H9 (cell line): ENCODE data around the gene GPRASP2. TPM values are rescaled to one million over a fixed set of nuclear protein-coding genes. Genes with fewer than 3 reads are reported as not detected.
A peak's percentile ranks its signal among the peaks of the same experiment; 100 is the strongest.
"Not testable (repeated sequence)": the region's sequence is repeated elsewhere in the genome, so short reads cannot be mapped to it uniquely, and the experiment has no call there.

ENCODE experiments used
- DNase-seq: peaks from one replicate; pipeline ENCODE4 v3.0.0-alpha.2; 2017
- H2AFZ ChIP-seq: one replicate; pipeline ENCODE4 v1.6.1; 2013; ENCODE audit warnings: mild to moderate bottlenecking, low read length, control low read depth, moderate library complexity
- H2AK5ac ChIP-seq: 2 replicates; pipeline ENCODE4 v1.6.1; 2013; ENCODE audit warnings: low read length, control low read depth, mixed read lengths; ENCODE audit not compliant: insufficient read length
- H2BK120ac ChIP-seq: one replicate; pipeline ENCODE4 v1.6.1; 2013; ENCODE audit warnings: low read depth, mild to moderate bottlenecking, low read length, control low read depth, inconsistent platforms; ENCODE audit not compliant: poor library complexity, severe bottlenecking
- H2BK12ac ChIP-seq: 2 replicates; pipeline ENCODE4 v1.6.1; 2013; ENCODE audit warnings: low read length, control low read depth, mixed read lengths, low read depth; ENCODE audit not compliant: insufficient read length
- H2BK15ac ChIP-seq: 2 replicates; pipeline ENCODE4 v1.6.1; 2013; ENCODE audit warnings: low read depth, low read length, control low read depth
- H2BK20ac ChIP-seq: one replicate; pipeline ENCODE4 v1.6.1; 2013; ENCODE audit warnings: low read depth, mild to moderate bottlenecking, low read length, control low read depth, inconsistent platforms; ENCODE audit not compliant: poor library complexity, severe bottlenecking
- H2BK5ac ChIP-seq: 2 replicates; pipeline ENCODE4 v1.6.1; 2013; ENCODE audit warnings: low read length, control low read depth, mixed read lengths; ENCODE audit not compliant: insufficient read length
- H3K14ac ChIP-seq: 2 replicates; pipeline ENCODE4 v1.6.1; 2013; ENCODE audit warnings: low read length, control low read depth; ENCODE audit not compliant: insufficient read depth
- H3K18ac ChIP-seq: 2 replicates; pipeline ENCODE4 v1.6.1; 2013; ENCODE audit warnings: low read depth, mild to moderate bottlenecking, mixed read lengths, low read length, control low read depth; ENCODE audit not compliant: insufficient read length
- H3K23ac ChIP-seq: 2 replicates; pipeline ENCODE4 v1.6.1; 2013; ENCODE audit warnings: low read length, control low read depth, mixed read lengths, low read depth; ENCODE audit not compliant: insufficient read length
- H3K23me2 ChIP-seq: 2 replicates; pipeline ENCODE4 v1.6.1; 2013; ENCODE audit warnings: low read depth, mild to moderate bottlenecking, mixed read lengths, low read length, control low read depth; ENCODE audit not compliant: insufficient read length, poor library complexity, severe bottlenecking
- H3K27ac ChIP-seq: 2 replicates; pipeline ENCODE4 v1.5.1; 2013; ENCODE audit warnings: low read length, control low read depth, mixed read lengths, low read depth; ENCODE audit not compliant: insufficient read length
- H3K27me3 ChIP-seq: 2 replicates; pipeline ENCODE4 v1.6.1; 2013; ENCODE audit warnings: low read length, control low read depth, inconsistent platforms; ENCODE audit not compliant: insufficient read depth
- H3K4ac ChIP-seq: 2 replicates; pipeline ENCODE4 v1.6.1; 2013; ENCODE audit warnings: low read depth, mild to moderate bottlenecking, control low read depth, inconsistent platforms, low read length, moderate library complexity
- H3K4me1 ChIP-seq: 2 replicates; pipeline ENCODE4 v1.6.1; 2013; ENCODE audit warnings: low read length, control low read depth, inconsistent platforms; ENCODE audit not compliant: insufficient read depth
- H3K4me2 ChIP-seq: 2 replicates; pipeline ENCODE4 v1.6.1; 2013; ENCODE audit warnings: low read length, control low read depth, mixed read lengths; ENCODE audit not compliant: insufficient read length, insufficient read depth
- H3K56ac ChIP-seq: 2 replicates; pipeline ENCODE4 v1.6.1; 2013; ENCODE audit warnings: low read depth, mild to moderate bottlenecking, mixed read lengths, low read length, control low read depth; ENCODE audit not compliant: insufficient read length
- H3K79me1 ChIP-seq: 2 replicates; pipeline ENCODE4 v1.6.1; 2013; ENCODE audit warnings: low read depth, mild to moderate bottlenecking, moderate library complexity, low read length, control low read depth, inconsistent platforms; ENCODE audit not compliant: insufficient read depth, poor library complexity, severe bottlenecking
- H3K79me2 ChIP-seq: 2 replicates; pipeline ENCODE4 v1.6.1; 2013; ENCODE audit warnings: low read length, control low read depth, inconsistent platforms; ENCODE audit not compliant: insufficient read depth
- H3K9ac ChIP-seq: 2 replicates; pipeline ENCODE4 v1.6.1; 2013; ENCODE audit warnings: low read length, control low read depth, mixed read lengths; ENCODE audit not compliant: insufficient read length; ENCODE audit errors: extremely low read depth
- H3K9me3 ChIP-seq: one replicate; pipeline ENCODE4 v1.6.1; 2013; ENCODE audit warnings: low read depth, low read length, inconsistent platforms; ENCODE audit not compliant: control insufficient read depth
- H3T11ph ChIP-seq: one replicate; pipeline ENCODE4 v1.6.1; 2013; ENCODE audit warnings: mild to moderate bottlenecking, low read length, control low read depth, inconsistent platforms
- H4K20me1 ChIP-seq: one replicate; pipeline ENCODE4 v1.6.1; 2013; ENCODE audit not compliant: control insufficient read depth, insufficient read length, insufficient read depth
- H4K5ac ChIP-seq: 2 replicates; pipeline ENCODE4 v1.6.1; 2013; ENCODE audit warnings: low read depth, mild to moderate bottlenecking, mixed read lengths, low read length, control low read depth; ENCODE audit not compliant: insufficient read length
- H4K8ac ChIP-seq: replicated peaks from 2 replicates; pipeline ENCODE4 v1.6.1; 2013; ENCODE audit warnings: low read length, control low read depth, mixed read lengths, low read depth; ENCODE audit not compliant: insufficient read length
- H4K91ac ChIP-seq: 2 replicates; pipeline ENCODE4 v1.6.1; 2013; ENCODE audit warnings: low read depth, mild to moderate bottlenecking, moderate library complexity, mixed read lengths, low read length, control low read depth; ENCODE audit not compliant: insufficient read length
- H3K27ac Mint-ChIP-seq, 3 experiments: 2 replicates in 2 of 3; 3 replicates in 1 of 3; pipeline ENCODE4 v1.8.0; 2020 to 2021; ENCODE audit warnings: mixed read lengths in 3 of 3, mild to moderate bottlenecking in 1 of 3, moderate library complexity in 1 of 3
- H3K27me3 Mint-ChIP-seq: 2 replicates; pipeline ENCODE4 v1.8.0; 2021; ENCODE audit warnings: low read depth, mild to moderate bottlenecking, moderate library complexity, mixed read lengths
- H3K36me3 Mint-ChIP-seq, 3 experiments: 2 replicates in 2 of 3; 3 replicates in 1 of 3; pipeline ENCODE4 v1.8.0; 2020 to 2021; ENCODE audit warnings: low read depth in 3 of 3, mixed read lengths in 3 of 3; ENCODE audit not compliant: insufficient read depth in 1 of 3
- H3K4me1 Mint-ChIP-seq, 2 experiments: 2 replicates each; pipeline ENCODE4 v1.8.0; 2020; ENCODE audit warnings: mixed read lengths in 2 of 2
- H3K4me3 Mint-ChIP-seq, 2 experiments: 2 replicates in 1 of 2; 3 replicates in 1 of 2; pipeline ENCODE4 v1.8.0; 2020 to 2021; ENCODE audit warnings: mild to moderate bottlenecking in 2 of 2, mixed read lengths in 2 of 2, moderate library complexity in 1 of 2
- H3K9me3 Mint-ChIP-seq, 2 experiments: 2 replicates in 1 of 2; 3 replicates in 1 of 2; pipeline ENCODE4 v1.8.0; 2020; ENCODE audit warnings: mild to moderate bottlenecking in 2 of 2, mixed read lengths in 2 of 2, moderate library complexity in 1 of 2
- WGBS: extraction: QIAGEN DNeasy Blood & Tissue Kit; methylation state at CpG from one replicate; pipeline ENCODE4 v1.1.7; 2013; ENCODE audit warnings: missing lambda C conversion rate, low lambda C conversion rate, mixed read lengths; ENCODE audit not compliant: insufficient read length; ENCODE audit errors: extremely low coverage; 5-methylcytosine and 5-hydroxymethylcytosine counted together
- long read RNA-seq: library from polyadenylated mRNA; unstranded; transcript quantifications from one replicate; pipeline ENCODE4 v2.0.0, GENCODE V29; 2020
- total RNA-seq: library from RNA; stranded (reverse); gene quantifications from 2 replicates; pipeline ENCODE4 v1.2.1, GENCODE V29; 2021
- TF ChIP-seq, protein P1 (sequence below): fragments of 200-600 bp; sonication (generic); conservative IDR thresholded peaks from 3 replicates; pipeline ENCODE4 v1.8.0; 2021; ENCODE audit warnings: antibody characterized with exemption, mild to moderate bottlenecking

Gene GPRASP2
- 13.9 and 14.2 TPM in 2 replicates for total RNA-seq
- long read RNA-seq, transcript GPRASP2-202 (5 exons, 581 nt): major isoform, 51 of 59 reads
- long read RNA-seq, partial matches to known transcripts: 0 of 59 reads
- long read RNA-seq, other reads (novel, unspliced or antisense): 6 of 59 reads

DNA sequence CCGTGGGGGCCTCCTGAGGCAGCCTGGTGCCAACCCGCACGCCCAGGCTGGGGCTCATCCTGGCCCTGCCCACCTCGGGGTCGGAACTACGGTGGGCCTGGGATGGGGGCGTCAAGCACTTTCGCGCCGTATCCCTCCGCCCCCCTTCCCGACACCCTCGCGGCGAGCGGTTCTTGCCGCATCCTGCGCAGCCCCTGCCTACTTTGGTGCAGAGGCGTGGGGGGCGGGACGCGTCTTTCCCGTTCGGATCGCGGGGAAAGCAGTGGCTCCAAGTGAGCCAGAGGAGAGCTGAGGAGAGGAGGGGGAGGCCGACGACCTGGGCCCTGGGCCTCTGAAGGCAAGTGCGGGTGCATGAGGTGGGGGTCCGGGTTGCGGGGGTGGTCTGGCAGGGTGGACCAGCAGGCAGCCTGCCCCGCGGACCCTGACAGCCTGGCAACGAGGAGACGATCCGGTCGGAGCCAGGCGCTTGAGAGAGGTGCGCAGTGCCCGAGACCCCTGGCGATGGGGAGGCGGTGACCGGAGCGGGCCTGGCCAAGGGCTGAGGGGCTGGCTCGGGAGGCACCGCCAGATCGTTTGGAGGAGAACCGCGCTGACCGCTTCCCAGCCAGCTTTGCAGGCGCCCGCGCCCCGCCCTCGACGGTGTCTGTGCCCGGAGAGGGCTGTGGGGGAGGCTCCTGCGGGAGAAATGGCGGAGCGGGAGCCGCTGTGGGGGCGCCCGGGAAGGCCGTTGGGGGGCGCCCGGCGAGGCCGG lies at the start of gene GPRASP2:
Gene GPRASP2 (plus strand): TSS at position 233 of the 751 bp plus-strand sequence. CDS start 2,422 bp downstream, outside the sequence.
- no CpG with 5 or more reads among the region's 68 CpGs for WGBS
- Histone ChIP-seq H2BK120ac (no peak within 1 kb of the TSS), H3K23me2 (peaks cover 4% of the 10 kb centered on the region), H3K9ac (peak within 1 kb of the TSS; percentile 44), H2BK5ac (no peak within 1 kb of the TSS), H4K91ac (no peak within 1 kb of the TSS), H3K27me3 (no peaks in the 10 kb centered on the region; the same call in 1 of the 2 replicates), H3K9me3 (peaks cover 17% of the 10 kb centered on the region), H3K79me1 (no peaks in the 10 kb centered on the region), H2BK12ac (no peak within 1 kb of the TSS), H3K14ac (no peak within 1 kb of the TSS; the same call in 1 of the 2 replicates), H3K27ac (no peak within 1 kb of the TSS), H3K56ac (no peak within 1 kb of the TSS), H4K8ac (no peak within 1 kb of the TSS), H2BK15ac (no peak within 1 kb of the TSS), H4K20me1 (no peaks in the 10 kb centered on the region), H2AFZ (no peak within 1 kb of the TSS), H2AK5ac (no peak within 1 kb of the TSS), H3K79me2 (no peaks in the 10 kb centered on the region), H3K18ac (peak within 1 kb of the TSS; percentile 50), H3K4me1 (no peaks in the 10 kb centered on the region), H2BK20ac (no peak within 1 kb of the TSS), H4K5ac (no peak within 1 kb of the TSS), H3T11ph (no peak within 1 kb of the TSS), H3K4me2 (peak within 1 kb of the TSS; percentile 76), H3K4ac (no peak within 1 kb of the TSS), H3K23ac (no peak within 1 kb of the TSS)
- H3K4me3 Mint-ChIP-seq: peak within 1 kb of the TSS; percentile 86 to 93
- peaks cover 13 to 27% (median 16%) of the 10 kb centered on the region in 3 experiments for H3K36me3 Mint-ChIP-seq
- H3K4me1 Mint-ChIP-seq: peaks cover 2% of the 10 kb centered on the region in 2 experiments; a peak in 2 of 4 replicates
- H3K27ac Mint-ChIP-seq: 0 out of 7 replicates have a peak within 1 kb of the TSS, but pooled peaks of 1 of the 3 experiments have one; percentile 49
- DNase-seq: peak; percentile 58
- TF ChIP-seq, protein P1, sequence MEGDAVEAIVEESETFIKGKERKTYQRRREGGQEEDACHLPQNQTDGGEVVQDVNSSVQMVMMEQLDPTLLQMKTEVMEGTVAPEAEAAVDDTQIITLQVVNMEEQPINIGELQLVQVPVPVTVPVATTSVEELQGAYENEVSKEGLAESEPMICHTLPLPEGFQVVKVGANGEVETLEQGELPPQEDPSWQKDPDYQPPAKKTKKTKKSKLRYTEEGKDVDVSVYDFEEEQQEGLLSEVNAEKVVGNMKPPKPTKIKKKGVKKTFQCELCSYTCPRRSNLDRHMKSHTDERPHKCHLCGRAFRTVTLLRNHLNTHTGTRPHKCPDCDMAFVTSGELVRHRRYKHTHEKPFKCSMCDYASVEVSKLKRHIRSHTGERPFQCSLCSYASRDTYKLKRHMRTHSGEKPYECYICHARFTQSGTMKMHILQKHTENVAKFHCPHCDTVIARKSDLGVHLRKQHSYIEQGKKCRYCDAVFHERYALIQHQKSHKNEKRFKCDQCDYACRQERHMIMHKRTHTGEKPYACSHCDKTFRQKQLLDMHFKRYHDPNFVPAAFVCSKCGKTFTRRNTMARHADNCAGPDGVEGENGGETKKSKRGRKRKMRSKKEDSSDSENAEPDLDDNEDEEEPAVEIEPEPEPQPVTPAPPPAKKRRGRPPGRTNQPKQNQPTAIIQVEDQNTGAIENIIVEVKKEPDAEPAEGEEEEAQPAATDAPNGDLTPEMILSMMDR: no peak
- peaks cover 20% of the 10 kb centered on the region for H3K27me3 Mint-ChIP-seq
- H3K9me3 Mint-ChIP-seq: peaks cover 63 to 68% of the 10 kb centered on the region in 2 experiments

DNA sequence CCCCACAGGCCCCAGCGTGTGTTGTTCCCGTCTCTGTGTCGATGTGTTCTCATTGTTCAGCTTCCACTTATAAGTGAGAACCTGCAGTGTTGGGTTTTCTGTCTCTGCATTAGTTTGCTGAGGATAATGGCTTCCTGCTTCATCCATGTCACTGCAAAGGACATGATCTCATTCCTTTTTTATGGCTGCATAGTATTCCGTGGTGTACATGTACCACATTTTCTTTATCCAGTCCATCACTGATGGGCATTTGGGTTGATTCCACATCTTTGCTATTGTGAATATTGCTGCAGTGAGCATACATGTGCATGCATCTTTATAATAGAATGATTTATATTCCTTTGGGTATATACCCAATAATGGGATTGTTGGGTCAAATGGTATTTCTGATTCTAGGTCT lies 48.4 kb upstream of the GPRASP2 start:
- not testable (repeated sequence) for H3K79me1 ChIP-seq, H2AFZ ChIP-seq, H3K27ac Mint-ChIP-seq, H3K23ac ChIP-seq, H3K4me3 Mint-ChIP-seq, H3K14ac ChIP-seq, H2BK12ac ChIP-seq, H3K27ac ChIP-seq, H4K5ac ChIP-seq, H2BK15ac ChIP-seq, H3K4me1 Mint-ChIP-seq, H3K4me1 ChIP-seq, H3K18ac ChIP-seq, H3K27me3 ChIP-seq, H3K56ac ChIP-seq, H3K27me3 Mint-ChIP-seq, H3K4me2 ChIP-seq, H3T11ph ChIP-seq, H2BK5ac ChIP-seq, H3K4ac ChIP-seq, H2BK20ac ChIP-seq, H3K9ac ChIP-seq, DNase-seq, H4K8ac ChIP-seq, H2AK5ac ChIP-seq, H3K79me2 ChIP-seq, H2BK120ac ChIP-seq, H4K91ac ChIP-seq, H3K23me2 ChIP-seq, H4K20me1 ChIP-seq
- H3K9me3 ChIP-seq: peaks cover 14% of the 10 kb centered on the region
- no CpG with 5 or more reads among the region's 4 CpGs for WGBS
- Mint-ChIP-seq H3K9me3 (peaks cover 66 to 85% of the 10 kb centered on the region in 2 experiments), H3K36me3 (peaks cover 15 to 19% (median 16%) of the 10 kb centered on the region in 3 experiments)
